GM23338 (cell line): ENCODE data around the gene GBE1. TPM values are rescaled to one million over a fixed set of nuclear protein-coding genes. Genes with fewer than 3 reads are reported as not detected.

Experiments used
- ATAC-seq: fragments of 200-7000 bp; cut with Tn5 transposase; 3 replicates; pipeline ENCODE4 v1.9.1; 2020
- DNase-seq: peaks from one replicate; pipeline ENCODE4 v3.0.0-alpha.2; 2015; ENCODE audit warnings: low spot score
- H2AFZ ChIP-seq: fragments of 200-600 bp; sonication (generic); 2 replicates; pipeline ENCODE4 v1.8.0; 2016; ENCODE audit warnings: antibody characterized with exemption, mild to moderate bottlenecking, moderate library complexity
- H3F3A ChIP-seq: fragments of 200-600 bp; sonication (generic); replicated peaks from 2 replicates; pipeline ENCODE4 v1.8.0; 2017; ENCODE audit warnings: antibody characterized with exemption, mixed run types, low read depth
- H3K27ac ChIP-seq: fragments of 200-600 bp; sonication (generic); 2 replicates; pipeline ENCODE4 v1.6.1; 2016; ENCODE audit warnings: low read depth
- H3K27me3 ChIP-seq: fragments of 200-600 bp; sonication (generic); 2 replicates; pipeline ENCODE4 v1.8.0; 2016; ENCODE audit warnings: mild to moderate bottlenecking, mixed run types, moderate library complexity; ENCODE audit not compliant: insufficient read depth
- H3K36me3 ChIP-seq: fragments of 200-600 bp; sonication (generic); 2 replicates; pipeline ENCODE4 v1.8.0; 2016; ENCODE audit warnings: mild to moderate bottlenecking; ENCODE audit not compliant: insufficient read depth
- H3K4me1 ChIP-seq: fragments of 200-600 bp; sonication (generic); 2 replicates; pipeline ENCODE4 v1.8.0; 2016; ENCODE audit warnings: mild to moderate bottlenecking, moderate library complexity; ENCODE audit not compliant: insufficient read depth
- H3K4me2 ChIP-seq: fragments of 200-600 bp; sonication (generic); 2 replicates; pipeline ENCODE4 v1.7.1; 2017; ENCODE audit warnings: mixed run types
- H3K4me3 ChIP-seq: fragments of 200-600 bp; sonication (generic); 2 replicates; pipeline ENCODE4 v1.6.1; 2016; ENCODE audit warnings: mixed run types
- H3K79me2 ChIP-seq: fragments of 200-600 bp; sonication (generic); replicated peaks from 2 replicates; pipeline ENCODE4 v1.8.0; 2017; ENCODE audit warnings: mild to moderate bottlenecking; ENCODE audit not compliant: insufficient read depth
- H3K9me2 ChIP-seq: fragments of 200-600 bp; sonication (generic); 2 replicates; pipeline ENCODE4 v1.8.0; 2017; ENCODE audit not compliant: insufficient read depth
- H4K20me1 ChIP-seq: fragments of 200-600 bp; sonication (generic); replicated peaks from 2 replicates; pipeline ENCODE4 v1.8.0; 2017; ENCODE audit warnings: mild to moderate bottlenecking; ENCODE audit not compliant: insufficient read depth
- H3K27ac Mint-ChIP-seq: 2 replicates; pipeline ENCODE4 v1.8.0; 2020; ENCODE audit warnings: inconsistent platforms, mild to moderate bottlenecking, moderate library complexity, mixed read lengths
- H3K27me3 Mint-ChIP-seq: 3 replicates; pipeline ENCODE4 v1.8.0; 2022; ENCODE audit warnings: low read depth, mild to moderate bottlenecking, moderate library complexity, mixed read lengths, inconsistent platforms; ENCODE audit not compliant: insufficient read depth, poor library complexity
- H3K36me3 Mint-ChIP-seq: 3 replicates; pipeline ENCODE4 v1.8.0; 2021; ENCODE audit warnings: low read depth, mild to moderate bottlenecking, inconsistent platforms, moderate library complexity, mixed read lengths
- H3K4me1 Mint-ChIP-seq: 3 replicates; pipeline ENCODE4 v1.8.0; 2020; ENCODE audit warnings: mild to moderate bottlenecking, inconsistent platforms, mixed read lengths
- H3K4me3 Mint-ChIP-seq: 3 replicates; pipeline ENCODE4 v1.8.0; 2021; ENCODE audit warnings: moderate library complexity, mild to moderate bottlenecking, inconsistent platforms, mixed read lengths
- H3K9me3 Mint-ChIP-seq: 3 replicates; pipeline ENCODE4 v1.8.0; 2020; ENCODE audit warnings: moderate library complexity, mild to moderate bottlenecking, inconsistent platforms, mixed read lengths
- CREB1 ChIP-seq: fragments of 250-450 bp; sonication (Bioruptor Pico); IDR thresholded peaks from 2 replicates; pipeline ENCODE4 v1.5.0; 2020; ENCODE audit warnings: low read depth, mild to moderate bottlenecking, moderate library complexity
- JUNB ChIP-seq: IDR thresholded peaks from one replicate; pipeline ENCODE4 v1.6.1; 2016; ENCODE audit warnings: antibody characterized with exemption; ENCODE audit not compliant: unreplicated experiment
- STAT1 ChIP-seq: IDR thresholded peaks from one replicate; pipeline ENCODE4 v1.6.1; 2016; ENCODE audit warnings: antibody characterized with exemption; ENCODE audit not compliant: unreplicated experiment
- ZNF114 ChIP-seq: fragments of 250-450 bp; sonication (Bioruptor Pico); IDR thresholded peaks from 2 replicates; pipeline ENCODE4 v1.5.0; 2020; ENCODE audit warnings: mild to moderate bottlenecking, moderate library complexity
- polyA plus RNA-seq: library from polyadenylated mRNA; unstranded; fragments of >200 nt; fragmentation: Nextera tagmentation; extraction: Ambion mirVana; gene quantifications from 2 replicates; pipeline ENCODE4 v1.2.1, GENCODE V29; 2016
- total RNA-seq: library from RNA; depleted of rRNA; stranded (reverse); fragments of >200 nt; shearing (Covaris generic); gene quantifications from 2 replicates; pipeline ENCODE4 v1.2.3, GENCODE V29; 2014
- TF ChIP-seq, protein P1 (sequence below): IDR thresholded peaks from one replicate; pipeline ENCODE4 v1.6.1; 2018; ENCODE audit warnings: antibody characterized with exemption; ENCODE audit not compliant: unreplicated experiment
- TF ChIP-seq, protein P2 (sequence below): IDR thresholded peaks from 2 replicates; pipeline ENCODE4 v1.6.1; 2016; ENCODE audit warnings: antibody characterized with exemption
- TF ChIP-seq, protein P3 (sequence below), 2 experiments: fragments of 200-600 bp in 1 of 2; sonication (generic) in 1 of 2; conservative IDR thresholded peaks; 2 replicates each; pipeline versions ENCODE4 v1.5.1 to v1.6.1; 2016 to 2017; ENCODE audit warnings: antibody characterized with exemption in 2 of 2, low read depth in 2 of 2, mild to moderate bottlenecking in 2 of 2, moderate library complexity in 1 of 2

GBE1 gene
- total and polyA plus RNA-seq, 2 experiments from 2014 or later: 6.4 to 12.2 TPM

DNA sequence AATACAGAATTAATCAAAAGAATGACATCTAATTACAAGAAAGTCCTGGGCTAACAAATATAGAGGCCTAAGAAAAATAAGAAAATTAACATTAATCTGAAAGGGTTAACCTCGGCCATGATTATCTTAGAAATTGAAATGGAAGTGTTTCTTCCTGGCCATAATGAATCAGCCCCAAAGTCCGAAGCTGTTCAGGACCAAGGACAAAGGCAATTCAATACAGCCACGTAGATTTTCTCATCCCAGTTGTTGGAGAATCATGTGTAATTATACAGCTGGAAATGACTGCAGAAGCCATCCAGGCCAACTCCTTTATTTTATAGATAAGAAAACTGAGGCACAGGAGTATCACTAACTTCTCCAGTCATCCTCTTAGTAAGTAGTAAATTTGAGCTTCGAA is 38.0 kb upstream of the GBE1 start:
- Histone ChIP-seq H2AFZ (no peak overlapping the region), H3K36me3 (no peaks in the 10 kb centered on the region), H3K79me2 (no peaks in the 10 kb centered on the region), H3K9me2 (no peaks in the 10 kb centered on the region), H3K27me3 (no peaks in the 10 kb centered on the region), H3K4me2 (no peak overlapping the region), H3K4me3 (no peak overlapping the region), H3K4me1 (no peaks in the 10 kb centered on the region), H3F3A (no peaks in the 10 kb centered on the region), H4K20me1 (no peaks in the 10 kb centered on the region), H3K27ac (no peak overlapping the region)
- ATAC-seq (no peak), DNase-seq (peak; percentile 7)
- Mint-ChIP-seq H3K4me3 (no peak overlapping the region), H3K4me1 (no peaks in the 10 kb centered on the region), H3K36me3 (no peaks in the 10 kb centered on the region), H3K27ac (no peak overlapping the region), H3K9me3 (no peaks in the 10 kb centered on the region), H3K27me3 (peaks cover 2% of the 10 kb centered on the region)
- TF ChIP-seq, protein P1, sequence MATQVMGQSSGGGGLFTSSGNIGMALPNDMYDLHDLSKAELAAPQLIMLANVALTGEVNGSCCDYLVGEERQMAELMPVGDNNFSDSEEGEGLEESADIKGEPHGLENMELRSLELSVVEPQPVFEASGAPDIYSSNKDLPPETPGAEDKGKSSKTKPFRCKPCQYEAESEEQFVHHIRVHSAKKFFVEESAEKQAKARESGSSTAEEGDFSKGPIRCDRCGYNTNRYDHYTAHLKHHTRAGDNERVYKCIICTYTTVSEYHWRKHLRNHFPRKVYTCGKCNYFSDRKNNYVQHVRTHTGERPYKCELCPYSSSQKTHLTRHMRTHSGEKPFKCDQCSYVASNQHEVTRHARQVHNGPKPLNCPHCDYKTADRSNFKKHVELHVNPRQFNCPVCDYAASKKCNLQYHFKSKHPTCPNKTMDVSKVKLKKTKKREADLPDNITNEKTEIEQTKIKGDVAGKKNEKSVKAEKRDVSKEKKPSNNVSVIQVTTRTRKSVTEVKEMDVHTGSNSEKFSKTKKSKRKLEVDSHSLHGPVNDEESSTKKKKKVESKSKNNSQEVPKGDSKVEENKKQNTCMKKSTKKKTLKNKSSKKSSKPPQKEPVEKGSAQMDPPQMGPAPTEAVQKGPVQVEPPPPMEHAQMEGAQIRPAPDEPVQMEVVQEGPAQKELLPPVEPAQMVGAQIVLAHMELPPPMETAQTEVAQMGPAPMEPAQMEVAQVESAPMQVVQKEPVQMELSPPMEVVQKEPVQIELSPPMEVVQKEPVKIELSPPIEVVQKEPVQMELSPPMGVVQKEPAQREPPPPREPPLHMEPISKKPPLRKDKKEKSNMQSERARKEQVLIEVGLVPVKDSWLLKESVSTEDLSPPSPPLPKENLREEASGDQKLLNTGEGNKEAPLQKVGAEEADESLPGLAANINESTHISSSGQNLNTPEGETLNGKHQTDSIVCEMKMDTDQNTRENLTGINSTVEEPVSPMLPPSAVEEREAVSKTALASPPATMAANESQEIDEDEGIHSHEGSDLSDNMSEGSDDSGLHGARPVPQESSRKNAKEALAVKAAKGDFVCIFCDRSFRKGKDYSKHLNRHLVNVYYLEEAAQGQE: peak; percentile 60
- TF ChIP-seq JUNB: no peak

DNA sequence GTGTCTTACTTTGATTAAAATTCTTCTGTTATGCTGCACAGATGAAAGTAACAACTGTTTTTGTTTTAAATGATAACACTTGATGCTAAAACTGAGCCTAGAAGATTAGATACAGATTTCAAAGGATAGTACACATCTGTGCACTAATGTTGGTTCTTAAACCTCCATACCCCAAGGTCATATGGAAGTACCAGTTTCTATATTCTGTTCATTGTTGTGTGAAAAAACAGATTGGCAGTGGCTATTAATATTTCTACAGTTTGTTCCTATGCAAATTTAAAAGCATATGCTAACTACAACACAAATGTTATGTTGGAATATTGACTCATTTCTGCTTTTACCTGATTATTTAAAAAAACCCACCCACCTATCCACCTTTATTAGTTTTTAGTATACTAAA is 32.0 kb upstream of the GBE1 start:
- H3K4me3 Mint-ChIP-seq: no peak overlapping the region
- no peaks in the 10 kb centered on the region for H3K9me3 Mint-ChIP-seq
- ATAC-seq (no peak), DNase-seq (no peak)
- H3K4me1 ChIP-seq: peaks cover 10% of the 10 kb centered on the region
- H3K4me1 Mint-ChIP-seq: peaks cover 8% of the 10 kb centered on the region; the same call in 2 of the 3 replicates
- no peak overlapping the region for H3K4me2 ChIP-seq
- H3K27me3 Mint-ChIP-seq: no peaks in the 10 kb centered on the region
- H3K27ac Mint-ChIP-seq: no peak overlapping the region
- H3K4me3 ChIP-seq: no peak overlapping the region
- H4K20me1 ChIP-seq: no peaks in the 10 kb centered on the region
- H2AFZ ChIP-seq: no peak overlapping the region
- no peaks in the 10 kb centered on the region for H3K36me3 ChIP-seq
- no peaks in the 10 kb centered on the region for H3K9me2 ChIP-seq
- no peaks in the 10 kb centered on the region for H3K27me3 ChIP-seq
- H3K27ac ChIP-seq: no peak overlapping the region
- no peaks in the 10 kb centered on the region for H3F3A ChIP-seq
- H3K36me3 Mint-ChIP-seq: no peaks in the 10 kb centered on the region
- no peaks in the 10 kb centered on the region for H3K79me2 ChIP-seq
- TF ChIP-seq, protein P2, sequence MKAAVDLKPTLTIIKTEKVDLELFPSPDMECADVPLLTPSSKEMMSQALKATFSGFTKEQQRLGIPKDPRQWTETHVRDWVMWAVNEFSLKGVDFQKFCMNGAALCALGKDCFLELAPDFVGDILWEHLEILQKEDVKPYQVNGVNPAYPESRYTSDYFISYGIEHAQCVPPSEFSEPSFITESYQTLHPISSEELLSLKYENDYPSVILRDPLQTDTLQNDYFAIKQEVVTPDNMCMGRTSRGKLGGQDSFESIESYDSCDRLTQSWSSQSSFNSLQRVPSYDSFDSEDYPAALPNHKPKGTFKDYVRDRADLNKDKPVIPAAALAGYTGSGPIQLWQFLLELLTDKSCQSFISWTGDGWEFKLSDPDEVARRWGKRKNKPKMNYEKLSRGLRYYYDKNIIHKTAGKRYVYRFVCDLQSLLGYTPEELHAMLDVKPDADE: no peak
- TF ChIP-seq, protein P3, sequence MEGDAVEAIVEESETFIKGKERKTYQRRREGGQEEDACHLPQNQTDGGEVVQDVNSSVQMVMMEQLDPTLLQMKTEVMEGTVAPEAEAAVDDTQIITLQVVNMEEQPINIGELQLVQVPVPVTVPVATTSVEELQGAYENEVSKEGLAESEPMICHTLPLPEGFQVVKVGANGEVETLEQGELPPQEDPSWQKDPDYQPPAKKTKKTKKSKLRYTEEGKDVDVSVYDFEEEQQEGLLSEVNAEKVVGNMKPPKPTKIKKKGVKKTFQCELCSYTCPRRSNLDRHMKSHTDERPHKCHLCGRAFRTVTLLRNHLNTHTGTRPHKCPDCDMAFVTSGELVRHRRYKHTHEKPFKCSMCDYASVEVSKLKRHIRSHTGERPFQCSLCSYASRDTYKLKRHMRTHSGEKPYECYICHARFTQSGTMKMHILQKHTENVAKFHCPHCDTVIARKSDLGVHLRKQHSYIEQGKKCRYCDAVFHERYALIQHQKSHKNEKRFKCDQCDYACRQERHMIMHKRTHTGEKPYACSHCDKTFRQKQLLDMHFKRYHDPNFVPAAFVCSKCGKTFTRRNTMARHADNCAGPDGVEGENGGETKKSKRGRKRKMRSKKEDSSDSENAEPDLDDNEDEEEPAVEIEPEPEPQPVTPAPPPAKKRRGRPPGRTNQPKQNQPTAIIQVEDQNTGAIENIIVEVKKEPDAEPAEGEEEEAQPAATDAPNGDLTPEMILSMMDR (conservative IDR thresholded peaks at IDR 0.05; ENCODE audit: low read depth in 2 of 2): no peak
- TF ChIP-seq CREB1 (CRISPR knock-in tag): no peak
- no peak for TF ChIP-seq STAT1
- TF ChIP-seq JUNB: no peak
- TF ChIP-seq, protein P1: no peak
- no peak for TF ChIP-seq ZNF114 (CRISPR knock-in tag)
